ENCODE results near the gene NCKAP5.

NCKAP5 gene

DNA sequence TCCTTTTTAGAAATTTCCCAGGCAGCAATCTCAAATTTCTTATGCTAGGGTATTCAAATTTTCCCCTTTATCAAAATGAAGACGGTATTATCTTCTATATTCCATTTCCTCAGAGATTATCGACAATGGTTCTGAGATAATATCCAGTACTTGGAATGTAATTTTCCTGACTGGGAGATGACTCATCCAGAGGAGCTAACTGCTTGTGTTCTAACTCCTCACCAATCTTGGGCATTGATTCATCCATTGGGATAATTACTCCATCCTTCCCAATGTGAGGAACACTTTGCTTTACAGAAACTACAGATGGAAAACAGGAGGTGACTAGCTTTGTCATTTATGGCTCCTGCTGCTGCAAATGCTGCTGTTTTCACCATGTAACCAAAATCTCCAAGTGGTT, 658.8 kb downstream of the NCKAP5 start:
- Histone ChIP-seq H3K4me1 (ENCODE audit: control insufficient read depth, insufficient read depth, low read length) (no peaks in the 10 kb centered on the region), H3K36me3 (ENCODE audit: control insufficient read depth, insufficient read depth, low read length) (no peaks in the 10 kb centered on the region), H3K4me3 (ENCODE audit: insufficient read depth, low read depth, low read length) (no peak overlapping the region), H3K27ac (ENCODE audit: insufficient read depth, low read depth, low read length, poor library complexity, severe bottlenecking) (no peak overlapping the region), H3K9me3 (ENCODE audit: control insufficient read depth, low read length) (no peaks in the 10 kb centered on the region), H3K27me3 (ENCODE audit: control insufficient read depth, insufficient read depth, low read length, poor library complexity, severe bottlenecking) (no peaks in the 10 kb centered on the region)
- 97 to 100% methylated on average over 2 of the region's 2 CpGs for WGBS, 2 experiments

DNA sequence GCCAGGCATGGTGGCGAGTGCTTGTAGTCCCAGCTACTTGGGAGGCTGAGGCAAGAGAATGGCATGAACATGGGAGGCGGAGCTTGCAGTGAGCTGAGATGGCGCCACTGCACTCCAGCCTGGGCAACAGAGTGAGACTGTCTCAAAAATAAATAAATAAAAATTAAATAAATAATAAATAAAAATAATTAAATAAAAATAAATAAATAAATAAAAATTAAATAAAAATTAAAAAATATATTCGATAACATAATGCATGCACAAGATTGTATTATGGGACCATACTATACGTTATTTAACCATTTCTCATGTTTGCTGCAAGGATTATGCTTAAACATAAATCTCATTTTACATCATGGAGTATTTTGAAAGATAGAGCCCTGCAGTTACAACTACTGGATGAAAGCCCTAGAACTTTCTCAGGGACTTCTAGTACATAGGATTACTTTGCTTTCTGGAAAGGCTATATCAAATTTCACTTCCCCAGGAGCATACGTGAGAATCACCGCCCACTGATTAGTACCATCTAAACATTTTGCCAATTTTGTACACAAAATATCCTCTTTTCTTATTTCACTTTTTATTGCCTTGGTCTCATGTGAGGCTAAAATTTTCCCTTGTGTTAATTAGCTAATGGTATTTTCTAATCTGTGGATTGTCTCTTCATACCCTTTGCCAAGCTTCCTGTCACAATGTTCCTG, 664.0 kb downstream of the NCKAP5 start:
- no peaks in the 10 kb centered on the region for H3K27me3 ChIP-seq (ENCODE audit: control insufficient read depth, insufficient read depth, low read length, poor library complexity, severe bottlenecking)
- no peak overlapping the region for H3K4me3 ChIP-seq (ENCODE audit: insufficient read depth, low read depth, low read length)
- no peaks in the 10 kb centered on the region for H3K4me1 ChIP-seq (ENCODE audit: control insufficient read depth, insufficient read depth, low read length)
- H3K9me3 ChIP-seq (ENCODE audit: control insufficient read depth, low read length), result no peaks in the 10 kb centered on the region
- no peak overlapping the region for H3K27ac ChIP-seq (ENCODE audit: insufficient read depth, low read depth, low read length, poor library complexity, severe bottlenecking)
- 86 to 96% methylated on average over 5 to 6 of the region's 7 CpGs for WGBS, 2 experiments
- no peaks in the 10 kb centered on the region for H3K36me3 ChIP-seq (ENCODE audit: control insufficient read depth, insufficient read depth, low read length)

DNA sequence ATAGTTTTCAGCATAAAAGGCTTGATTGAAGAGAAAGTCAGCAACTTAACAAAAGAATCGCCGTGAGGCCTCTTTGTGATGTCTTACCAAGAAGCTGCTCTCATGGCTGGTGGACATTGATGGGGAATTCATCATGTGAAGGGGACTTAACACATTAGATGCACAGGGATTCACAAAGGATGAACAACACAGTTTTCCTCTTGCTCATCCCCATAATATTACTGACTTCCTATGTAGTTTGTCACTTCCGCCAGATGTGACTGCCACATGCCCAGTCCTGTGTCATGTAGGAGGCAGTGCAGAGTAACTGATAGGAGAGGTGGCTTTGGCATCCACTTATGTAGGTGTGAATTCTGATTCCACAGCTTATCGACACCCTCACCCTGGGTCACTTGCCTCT, 665.6 kb downstream of the NCKAP5 start:
- no peak overlapping the region for H3K27ac ChIP-seq (ENCODE audit: insufficient read depth, low read depth, low read length, poor library complexity, severe bottlenecking)
- H3K4me3 ChIP-seq (ENCODE audit: insufficient read depth, low read depth, low read length), result no peak overlapping the region
- no peaks in the 10 kb centered on the region for H3K9me3 ChIP-seq (ENCODE audit: control insufficient read depth, low read length)
- WGBS, 2 experiments, result 95 to 98% methylated on average over 3 to 4 of the region's 4 CpGs
- H3K4me1 ChIP-seq (ENCODE audit: control insufficient read depth, insufficient read depth, low read length), result no peaks in the 10 kb centered on the region
- no peaks in the 10 kb centered on the region for H3K27me3 ChIP-seq (ENCODE audit: control insufficient read depth, insufficient read depth, low read length, poor library complexity, severe bottlenecking)
- H3K36me3 ChIP-seq (ENCODE audit: control insufficient read depth, insufficient read depth, low read length), result no peaks in the 10 kb centered on the region

DNA sequence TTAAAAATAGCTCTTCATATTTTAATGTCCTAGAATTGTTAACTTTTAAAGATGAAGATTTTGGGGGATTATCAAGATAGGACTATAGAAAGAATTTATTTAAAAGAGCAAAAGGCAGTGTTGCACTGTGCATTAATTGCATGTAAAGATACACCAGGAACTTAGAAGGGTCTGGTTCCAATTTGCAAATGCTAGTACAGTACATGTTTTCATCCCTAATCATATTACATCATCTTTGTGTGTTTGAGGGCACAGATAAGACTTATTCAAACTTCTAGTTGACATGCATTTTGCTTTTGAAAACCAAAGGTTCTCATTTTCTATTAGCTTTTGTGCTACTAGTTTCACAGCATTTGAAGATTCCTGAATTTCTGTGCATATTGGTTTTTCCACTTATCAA, 666.6 kb downstream of the NCKAP5 start:
- H3K4me1 ChIP-seq (ENCODE audit: control insufficient read depth, insufficient read depth, low read length), result no peaks in the 10 kb centered on the region
- H3K27ac ChIP-seq (ENCODE audit: insufficient read depth, low read depth, low read length, poor library complexity, severe bottlenecking), result no peak overlapping the region
- H3K9me3 ChIP-seq (ENCODE audit: control insufficient read depth, low read length), result no peaks in the 10 kb centered on the region
- no peaks in the 10 kb centered on the region for H3K27me3 ChIP-seq (ENCODE audit: control insufficient read depth, insufficient read depth, low read length, poor library complexity, severe bottlenecking)
- no peaks in the 10 kb centered on the region for H3K36me3 ChIP-seq (ENCODE audit: control insufficient read depth, insufficient read depth, low read length)
- no peak overlapping the region for H3K4me3 ChIP-seq (ENCODE audit: insufficient read depth, low read depth, low read length)

DNA sequence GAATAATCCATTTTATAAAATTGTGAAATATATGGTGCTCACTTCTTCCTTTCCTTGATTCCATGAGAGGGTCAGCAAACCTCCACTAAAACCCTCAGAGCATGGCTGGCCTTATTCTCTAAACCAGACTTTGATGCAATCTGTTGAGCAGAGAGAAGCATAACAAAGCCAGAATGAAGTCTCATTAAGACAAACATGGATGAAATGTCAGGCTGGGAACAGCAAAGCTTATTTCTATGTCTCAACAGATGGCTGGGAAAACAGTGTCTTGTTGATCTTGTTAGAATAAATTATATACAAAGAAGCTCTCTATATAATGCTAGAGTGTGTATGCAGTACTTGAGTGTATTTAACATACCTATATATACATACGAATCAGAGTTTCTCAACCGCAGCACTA, 671.2 kb downstream of the NCKAP5 start:
- Histone ChIP-seq H3K36me3 (ENCODE audit: control insufficient read depth, insufficient read depth, low read length) (no peaks in the 10 kb centered on the region), H3K4me1 (ENCODE audit: control insufficient read depth, insufficient read depth, low read length) (no peaks in the 10 kb centered on the region), H3K27me3 (ENCODE audit: control insufficient read depth, insufficient read depth, low read length, poor library complexity, severe bottlenecking) (no peaks in the 10 kb centered on the region), H3K9me3 (ENCODE audit: control insufficient read depth, low read length) (no peaks in the 10 kb centered on the region), H3K4me3 (ENCODE audit: insufficient read depth, low read depth, low read length) (no peak overlapping the region), H3K27ac (ENCODE audit: insufficient read depth, low read depth, low read length, poor library complexity, severe bottlenecking) (no peak overlapping the region)
- no CpG with 5 or more reads among the region's 2 CpGs for WGBS, 2 experiments

DNA sequence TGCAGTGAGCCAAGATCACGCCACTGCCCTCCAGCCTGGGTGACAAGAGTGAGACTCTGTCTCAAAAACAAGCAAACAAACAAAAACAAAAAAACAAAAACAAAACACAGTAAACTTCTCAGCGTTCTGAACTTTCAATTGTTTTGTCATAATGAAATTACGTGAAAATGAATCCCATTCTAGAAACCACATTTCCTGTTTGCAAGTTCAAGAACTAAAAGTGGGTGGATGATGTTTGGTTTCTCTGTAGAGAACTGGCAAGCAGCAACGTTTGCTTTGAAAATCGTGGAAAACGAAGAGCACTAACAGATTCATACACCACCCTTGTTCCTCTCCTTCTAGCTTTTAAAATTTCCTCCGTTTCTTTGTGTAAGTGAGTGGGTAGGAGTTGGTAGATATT, 672.2 kb downstream of the NCKAP5 start:
- Histone ChIP-seq H3K4me1 (ENCODE audit: control insufficient read depth, insufficient read depth, low read length) (no peaks in the 10 kb centered on the region), H3K4me3 (ENCODE audit: insufficient read depth, low read depth, low read length) (no peak overlapping the region), H3K9me3 (ENCODE audit: control insufficient read depth, low read length) (no peaks in the 10 kb centered on the region), H3K27ac (ENCODE audit: insufficient read depth, low read depth, low read length, poor library complexity, severe bottlenecking) (no peak overlapping the region), H3K36me3 (ENCODE audit: control insufficient read depth, insufficient read depth, low read length) (no peaks in the 10 kb centered on the region), H3K27me3 (ENCODE audit: control insufficient read depth, insufficient read depth, low read length, poor library complexity, severe bottlenecking) (no peaks in the 10 kb centered on the region)
- WGBS, 2 experiments, result 89 to 91% methylated on average over 4 to 7 of the region's 7 CpGs

DNA sequence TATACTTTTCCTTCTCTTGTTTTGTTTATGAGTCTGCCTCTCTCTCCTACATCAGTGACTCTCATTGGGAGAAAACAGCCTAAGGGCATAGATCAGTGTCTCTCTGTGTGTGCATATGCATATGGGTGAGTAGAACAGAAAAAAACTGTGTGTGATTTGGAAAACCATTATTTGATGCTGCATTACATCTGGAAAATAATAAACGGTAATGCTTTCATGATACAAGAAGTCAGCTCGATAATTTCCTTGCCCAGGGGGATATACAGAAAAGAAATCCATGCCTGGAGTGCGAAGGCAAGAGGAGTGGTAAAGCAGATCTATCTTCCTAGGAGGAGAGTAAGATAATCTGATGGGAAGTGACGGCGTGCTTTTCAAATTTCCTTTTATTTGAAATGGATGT, 676.8 kb downstream of the NCKAP5 start:
- Histone ChIP-seq H3K36me3 (ENCODE audit: control insufficient read depth, insufficient read depth, low read length) (no peaks in the 10 kb centered on the region), H3K4me1 (ENCODE audit: control insufficient read depth, insufficient read depth, low read length) (no peaks in the 10 kb centered on the region), H3K27ac (ENCODE audit: insufficient read depth, low read depth, low read length, poor library complexity, severe bottlenecking) (no peak overlapping the region), H3K27me3 (ENCODE audit: control insufficient read depth, insufficient read depth, low read length, poor library complexity, severe bottlenecking) (no peaks in the 10 kb centered on the region), H3K4me3 (ENCODE audit: insufficient read depth, low read depth, low read length) (no peak overlapping the region), H3K9me3 (ENCODE audit: control insufficient read depth, low read length) (peaks cover 2% of the 10 kb centered on the region)
- WGBS, 2 experiments, result 96% methylated on average over 5 of the region's 5 CpGs

DNA sequence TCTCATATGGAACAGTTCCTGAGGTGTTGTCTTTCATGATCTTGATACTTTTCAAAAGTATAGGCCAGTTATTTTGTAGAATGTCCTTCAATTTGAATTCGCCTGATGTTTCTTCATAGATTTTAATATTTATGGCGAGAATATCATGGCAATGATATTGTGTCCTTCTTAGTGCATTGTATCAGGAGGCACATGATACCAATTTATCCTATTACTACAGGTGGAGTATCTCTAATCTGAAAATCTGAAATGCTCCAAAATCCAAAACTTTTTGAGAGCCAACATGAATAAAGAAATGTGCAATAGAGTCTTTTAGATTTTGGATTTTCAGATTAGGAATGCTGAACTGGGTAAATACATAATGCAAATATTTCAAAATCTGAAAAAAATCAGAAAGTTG, 681.7 kb downstream of the NCKAP5 start:
- no peak overlapping the region for H3K4me3 ChIP-seq (ENCODE audit: insufficient read depth, low read depth, low read length)
- no peaks in the 10 kb centered on the region for H3K27me3 ChIP-seq (ENCODE audit: control insufficient read depth, insufficient read depth, low read length, poor library complexity, severe bottlenecking)
- H3K4me1 ChIP-seq (ENCODE audit: control insufficient read depth, insufficient read depth, low read length), result no peaks in the 10 kb centered on the region
- no peaks in the 10 kb centered on the region for H3K36me3 ChIP-seq (ENCODE audit: control insufficient read depth, insufficient read depth, low read length)
- 79 to 83% methylated on average over 2 of the region's 2 CpGs for WGBS, 2 experiments
- H3K27ac ChIP-seq (ENCODE audit: insufficient read depth, low read depth, low read length, poor library complexity, severe bottlenecking), result no peak overlapping the region
- peaks cover 3% of the 10 kb centered on the region for H3K9me3 ChIP-seq (ENCODE audit: control insufficient read depth, low read length)

DNA sequence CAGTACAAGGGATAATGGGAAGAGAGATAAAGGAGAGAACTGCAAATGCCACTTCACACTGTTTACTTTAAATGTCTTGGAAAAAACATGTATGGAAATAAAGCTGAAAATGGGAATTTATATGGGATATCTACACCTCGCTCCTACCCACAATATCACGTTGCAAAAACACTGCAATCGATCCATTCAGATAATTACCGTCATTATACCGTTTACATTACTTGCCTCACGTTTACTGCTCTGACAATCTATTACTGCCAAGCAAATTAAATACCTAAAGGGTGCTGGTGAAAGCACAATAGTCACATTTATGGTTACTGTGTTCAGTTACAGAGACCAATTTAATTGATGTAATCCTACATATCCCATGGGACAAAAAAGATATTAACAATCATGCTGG, 683.6 kb downstream of the NCKAP5 start:
- Histone ChIP-seq H3K27me3 (ENCODE audit: control insufficient read depth, insufficient read depth, low read length, poor library complexity, severe bottlenecking) (no peaks in the 10 kb centered on the region), H3K4me1 (ENCODE audit: control insufficient read depth, insufficient read depth, low read length) (no peaks in the 10 kb centered on the region), H3K4me3 (ENCODE audit: insufficient read depth, low read depth, low read length) (no peak overlapping the region)

DNA sequence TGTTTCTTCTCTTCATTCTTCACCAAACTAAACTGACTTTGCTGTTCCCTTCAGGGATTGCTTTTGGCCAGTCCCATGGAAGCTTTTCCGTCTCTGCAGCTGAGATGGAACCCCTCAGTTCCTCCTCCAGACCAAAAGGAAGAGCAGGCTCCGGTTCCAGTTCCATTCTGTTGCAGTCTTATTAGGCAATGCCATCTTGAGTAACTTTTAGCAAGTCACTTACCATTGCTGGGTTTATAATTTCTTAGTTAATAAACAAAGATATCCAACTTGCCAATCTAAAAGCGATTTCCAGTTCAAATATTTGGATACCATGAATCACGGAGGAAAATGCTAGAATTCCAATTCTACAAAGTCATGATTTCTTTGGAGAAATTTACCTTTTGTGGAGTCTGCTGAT, 684.0 kb downstream of the NCKAP5 start:
- no peaks in the 10 kb centered on the region for H3K27me3 ChIP-seq (ENCODE audit: control insufficient read depth, insufficient read depth, low read length, poor library complexity, severe bottlenecking)
- H3K4me3 ChIP-seq (ENCODE audit: insufficient read depth, low read depth, low read length), result no peak overlapping the region
- H3K4me1 ChIP-seq (ENCODE audit: control insufficient read depth, insufficient read depth, low read length), result no peaks in the 10 kb centered on the region
- H3K9me3 ChIP-seq (ENCODE audit: control insufficient read depth, low read length), result peaks cover 3% of the 10 kb centered on the region
- no peaks in the 10 kb centered on the region for H3K36me3 ChIP-seq (ENCODE audit: control insufficient read depth, insufficient read depth, low read length)
- H3K27ac ChIP-seq (ENCODE audit: insufficient read depth, low read depth, low read length, poor library complexity, severe bottlenecking), result no peak overlapping the region
- WGBS, 2 experiments, result 91 to 96% methylated on average over 4 of the region's 4 CpGs

More for the DNA sequence above, 683.6 kb downstream of the NCKAP5 start:
- Histone ChIP-seq H3K27ac (ENCODE audit: insufficient read depth, low read depth, low read length, poor library complexity, severe bottlenecking) (no peak overlapping the region), H3K9me3 (ENCODE audit: control insufficient read depth, low read length) (peaks cover 3% of the 10 kb centered on the region), H3K36me3 (ENCODE audit: control insufficient read depth, insufficient read depth, low read length) (no peaks in the 10 kb centered on the region)
- 94 to 96% methylated on average over 6 of the region's 6 CpGs for WGBS, 2 experiments

DNA sequence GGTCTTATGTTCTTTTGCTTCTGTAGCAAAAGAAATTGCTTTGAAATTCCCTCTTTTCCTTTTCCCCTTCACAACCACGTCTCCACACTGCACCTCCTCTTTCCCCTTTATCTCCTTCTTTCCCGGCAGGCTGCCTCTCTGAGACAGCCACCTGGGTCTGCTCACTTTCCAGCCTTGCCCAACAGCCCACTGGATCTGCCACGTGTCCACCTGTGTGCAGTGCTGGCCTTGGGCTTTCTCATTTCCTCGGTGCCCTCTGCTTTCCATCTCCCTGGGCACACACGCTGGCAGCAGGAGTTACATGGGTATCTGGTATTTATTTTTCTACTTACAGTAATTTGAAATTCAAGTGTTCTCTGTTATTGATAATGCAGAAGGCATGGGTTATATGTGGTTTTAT, 684.8 kb downstream of the NCKAP5 start:
- 88 to 89% methylated on average over 4 to 5 of the region's 5 CpGs for WGBS, 2 experiments
- H3K36me3 ChIP-seq (ENCODE audit: control insufficient read depth, insufficient read depth, low read length), result no peaks in the 10 kb centered on the region
- no peaks in the 10 kb centered on the region for H3K27me3 ChIP-seq (ENCODE audit: control insufficient read depth, insufficient read depth, low read length, poor library complexity, severe bottlenecking)
- H3K4me1 ChIP-seq (ENCODE audit: control insufficient read depth, insufficient read depth, low read length), result no peaks in the 10 kb centered on the region
- H3K4me3 ChIP-seq (ENCODE audit: insufficient read depth, low read depth, low read length), result no peak overlapping the region
- no peak overlapping the region for H3K27ac ChIP-seq (ENCODE audit: insufficient read depth, low read depth, low read length, poor library complexity, severe bottlenecking)
- H3K9me3 ChIP-seq (ENCODE audit: control insufficient read depth, low read length), result peaks cover 3% of the 10 kb centered on the region
